HG03558 (cell line): ENCODE data around the gene OSCP1.

ENCODE experiments used
- ATAC-seq: cut with Tn5 transposase; IDR thresholded peaks from one replicate; pipeline ENCODE4 v1.9.1; 2021; ENCODE audit warnings: moderate number of reproducible peaks; ENCODE audit not compliant: unreplicated experiment; ENCODE audit errors: extremely low read depth

OSCP1 gene

DNA sequence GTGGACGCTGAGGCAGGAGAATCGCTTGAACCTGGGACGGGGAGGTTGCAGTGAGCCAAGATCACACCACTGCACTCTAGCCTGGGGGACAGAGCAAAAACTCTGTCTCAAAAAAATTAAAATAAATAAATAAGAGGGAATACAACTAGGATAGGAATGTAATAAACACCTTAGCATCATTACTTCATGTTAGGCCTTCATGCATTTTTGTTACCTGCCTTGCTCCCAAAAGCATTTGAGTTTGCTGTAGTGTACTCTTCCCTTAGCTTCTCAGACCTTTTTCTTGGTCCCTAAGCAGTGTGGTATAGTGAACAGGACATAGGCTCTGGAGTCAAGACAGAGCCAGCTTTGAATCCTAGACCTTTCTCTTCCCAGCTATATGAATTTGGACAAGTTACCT, 2.8 kb upstream of the OSCP1 start:
- no peak for ATAC-seq

DNA sequence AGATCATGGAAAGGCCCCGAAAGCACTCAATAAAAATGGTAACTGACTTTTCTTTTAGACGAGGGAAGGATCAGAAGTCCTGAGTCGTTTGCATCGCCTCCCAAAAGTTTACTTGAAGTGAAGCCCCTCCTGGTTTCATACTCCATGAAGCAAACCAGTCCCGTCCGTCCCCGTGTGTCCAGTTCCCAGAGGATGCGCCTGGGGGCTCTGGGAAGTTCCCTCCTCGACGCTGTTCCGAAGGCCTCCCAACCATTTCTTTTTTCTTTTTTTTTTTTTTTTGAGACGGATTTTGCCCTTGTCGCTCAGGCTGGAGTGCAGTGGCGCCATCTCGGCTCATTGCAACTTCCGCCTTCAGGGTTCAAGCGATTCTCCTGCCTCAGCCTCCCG, 661 bp upstream of the OSCP1 start:
- ATAC-seq: no peak

DNA sequence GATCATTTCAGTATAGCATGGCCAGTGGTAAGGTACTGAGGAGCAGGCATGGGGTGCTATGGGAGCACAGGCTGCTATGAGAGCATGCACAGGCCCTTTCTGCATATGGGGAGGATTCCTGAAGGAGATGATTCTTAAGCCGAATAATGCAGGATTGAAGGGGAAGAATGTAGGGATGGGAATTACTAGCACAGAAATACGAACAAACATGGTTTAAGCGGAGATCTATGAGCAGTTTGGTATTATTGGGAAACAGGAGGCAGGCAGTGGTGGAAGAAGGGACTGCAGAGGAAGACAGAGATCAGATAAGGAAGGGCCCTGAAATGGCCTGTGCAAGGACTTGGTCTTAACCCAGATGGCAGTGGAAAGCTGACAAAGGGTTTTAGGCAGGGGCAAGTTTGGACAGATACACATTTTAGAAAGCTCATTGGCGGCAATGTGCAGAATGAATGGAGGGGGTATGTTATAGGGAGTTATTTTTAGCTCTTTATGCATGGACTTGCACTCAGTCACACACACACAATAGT, 1.7 kb downstream of the OSCP1 start:
- no peak for ATAC-seq

DNA sequence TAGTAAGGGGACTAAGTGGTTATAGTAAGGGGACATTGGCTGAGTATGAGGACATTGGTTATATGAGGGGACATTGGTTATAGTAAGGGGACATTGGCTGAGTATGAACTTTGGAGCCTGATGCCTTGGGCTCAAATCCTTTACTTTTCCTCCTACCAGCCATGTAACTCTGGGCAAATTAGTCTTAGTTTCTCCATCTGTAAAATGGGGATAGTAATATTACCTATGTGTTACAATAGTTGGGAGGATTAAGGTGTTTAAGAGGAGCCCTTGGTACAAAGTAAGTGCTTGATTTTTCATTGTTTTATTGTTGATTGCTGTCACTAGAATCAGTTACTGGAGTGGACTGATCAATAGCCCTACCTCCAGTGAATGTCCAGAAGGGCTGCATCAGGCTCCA, 2.8 kb downstream of the OSCP1 start:
- ATAC-seq: no peak

DNA sequence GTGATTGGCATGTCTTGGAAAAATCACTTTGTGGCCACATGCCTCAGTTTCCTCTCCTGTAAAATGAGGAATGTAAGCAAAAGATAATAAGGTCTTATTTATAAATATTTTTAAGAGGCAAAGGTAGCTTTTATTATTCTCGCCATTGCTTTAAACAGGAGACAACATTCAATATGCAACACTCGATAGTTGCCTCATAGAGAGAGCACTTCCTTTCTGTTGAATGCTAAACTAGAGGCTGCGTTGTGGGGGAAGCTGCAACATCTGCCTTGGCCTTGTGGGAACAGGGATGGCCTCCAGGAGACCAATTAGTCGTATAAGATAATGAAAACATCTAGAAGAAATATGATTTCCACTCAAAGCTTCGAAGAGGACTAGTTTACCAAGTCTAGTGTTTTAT, 3.5 kb downstream of the OSCP1 start:
- no peak for ATAC-seq

DNA sequence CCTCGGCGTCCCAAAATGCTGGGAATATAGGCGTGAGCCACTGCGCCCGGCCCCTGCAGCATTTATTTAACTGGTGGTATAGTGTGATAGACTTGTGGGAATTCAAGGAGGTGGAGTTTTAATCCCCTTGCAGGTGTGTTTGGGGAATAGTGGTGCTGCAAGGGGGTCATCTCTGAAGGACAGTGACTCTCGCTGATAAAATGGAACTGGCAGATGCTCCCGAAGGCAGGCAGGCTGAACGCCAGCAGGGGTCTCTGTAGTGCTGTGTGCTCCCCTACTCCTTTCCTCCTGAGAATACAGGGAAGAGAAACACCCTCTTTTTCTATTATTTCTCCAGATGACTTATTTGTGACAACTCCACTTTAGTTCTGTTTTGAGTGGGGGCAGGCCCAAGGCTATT, 4.0 kb downstream of the OSCP1 start:
- ATAC-seq: no peak

DNA sequence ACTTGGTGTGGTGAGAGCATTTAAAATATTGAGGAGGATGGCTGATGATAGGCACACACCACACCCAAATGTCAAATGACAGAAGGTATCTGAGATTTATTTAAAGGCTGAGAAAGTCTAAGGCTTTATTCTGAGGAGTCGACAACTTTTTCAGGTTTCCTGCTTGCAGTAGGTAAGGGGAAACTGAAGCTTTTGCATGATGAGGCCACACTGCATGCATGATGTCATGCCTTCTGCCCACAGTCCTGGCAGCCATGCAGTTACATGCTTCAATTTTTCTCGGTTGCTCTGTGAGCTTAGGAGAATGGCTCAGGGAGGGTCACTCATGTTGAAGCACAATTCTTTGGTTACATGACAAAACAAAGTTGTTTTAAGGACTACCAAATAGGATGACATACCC, 7.0 kb downstream of the OSCP1 start:
- no peak for ATAC-seq

DNA sequence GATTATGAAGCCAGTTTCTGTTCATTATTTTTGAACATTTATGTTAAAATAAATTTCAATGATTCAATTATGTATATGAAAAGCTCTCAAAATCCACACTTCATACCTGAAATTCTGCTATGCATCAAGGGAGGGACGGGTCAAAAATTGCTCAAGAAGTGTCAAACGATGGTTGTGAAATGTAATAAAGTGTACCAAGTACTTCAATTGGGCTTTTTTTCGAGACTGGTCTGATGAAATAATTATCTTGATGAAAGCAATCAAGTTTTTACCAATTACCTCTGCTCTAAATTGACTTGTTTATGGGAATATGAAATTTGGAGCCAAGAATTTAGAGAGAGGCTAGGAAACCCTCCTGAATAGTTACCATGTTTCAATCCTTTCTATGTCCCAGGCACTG, 7.9 kb downstream of the OSCP1 start:
- ATAC-seq: no peak

DNA sequence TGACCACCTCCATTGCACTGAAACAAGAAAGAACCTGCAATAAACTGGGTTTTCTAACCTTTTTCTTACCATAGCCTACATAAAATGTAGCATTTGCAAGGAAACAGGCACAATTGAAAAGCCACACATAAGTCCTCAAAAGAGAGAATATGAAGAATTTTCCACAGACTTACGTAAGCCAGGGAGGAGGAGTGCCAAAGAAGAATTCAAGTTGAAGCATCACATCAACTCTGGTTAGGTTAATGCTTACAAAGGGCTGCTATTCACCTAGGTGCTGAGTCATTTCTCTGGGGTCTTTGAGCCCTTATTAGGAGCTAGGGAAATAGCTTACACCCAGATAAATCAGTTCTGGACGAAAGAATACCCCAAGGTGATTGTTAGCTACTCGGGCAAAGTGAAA, 9.6 kb downstream of the OSCP1 start:
- ATAC-seq: no peak

DNA sequence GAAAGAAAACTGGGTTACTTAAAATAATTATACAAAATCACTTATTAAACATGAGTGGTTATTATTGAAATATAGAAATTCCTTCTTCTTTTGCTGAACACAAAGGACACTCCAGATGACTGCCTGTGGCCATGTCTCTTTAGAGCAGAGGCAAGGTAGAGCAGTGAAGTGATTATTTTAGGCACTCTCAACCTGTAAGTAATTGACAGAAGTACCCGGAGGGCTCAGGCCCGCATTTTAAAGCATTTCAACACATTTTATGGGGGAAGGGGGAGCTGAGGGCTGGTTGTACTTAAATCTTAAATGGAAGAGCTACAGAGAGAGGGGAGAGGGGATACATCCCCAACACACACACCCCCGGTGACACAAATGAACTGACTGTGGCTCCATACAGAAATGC, 10.2 kb downstream of the OSCP1 start:
- ATAC-seq: no peak

DNA sequence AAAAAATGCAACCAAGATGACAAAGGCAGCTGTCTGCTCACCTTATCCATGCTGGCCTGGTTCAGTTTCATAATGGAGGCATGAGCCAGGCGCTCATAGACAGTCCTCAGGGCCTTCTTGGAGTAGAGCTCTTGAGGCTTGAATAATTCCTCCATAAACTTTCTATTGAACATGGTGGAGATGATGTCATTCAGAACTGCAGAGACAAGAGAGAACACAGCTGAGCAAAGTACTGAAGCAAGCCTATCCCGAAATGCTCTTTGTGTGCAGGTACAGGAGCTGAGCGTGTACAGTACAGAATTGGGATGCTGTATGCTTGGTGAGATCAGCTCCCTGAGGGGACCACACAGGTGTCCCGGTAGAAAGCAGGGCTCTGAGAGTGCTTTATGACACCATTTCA, 11.5 kb downstream of the OSCP1 start:
- no peak for ATAC-seq

DNA sequence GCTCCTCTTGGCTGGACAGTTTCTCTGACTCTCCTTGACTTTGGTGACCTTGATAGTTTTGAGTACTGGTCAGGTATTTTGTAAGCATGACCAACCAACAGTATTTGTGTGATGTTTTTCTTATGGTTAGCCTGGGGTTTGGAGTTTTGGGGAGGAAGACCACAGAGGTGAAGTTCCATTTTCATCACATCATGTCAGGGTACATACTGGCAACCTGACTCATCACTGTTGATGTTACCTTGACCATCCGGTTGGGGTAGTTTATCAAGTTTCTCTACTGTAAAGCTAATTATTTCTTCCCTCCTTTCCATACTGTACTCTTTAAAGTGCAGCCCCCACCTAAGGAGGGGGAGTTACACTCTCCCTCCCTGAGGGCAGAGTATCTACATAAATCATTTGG, 13.4 kb downstream of the OSCP1 start:
- ATAC-seq: no peak

DNA sequence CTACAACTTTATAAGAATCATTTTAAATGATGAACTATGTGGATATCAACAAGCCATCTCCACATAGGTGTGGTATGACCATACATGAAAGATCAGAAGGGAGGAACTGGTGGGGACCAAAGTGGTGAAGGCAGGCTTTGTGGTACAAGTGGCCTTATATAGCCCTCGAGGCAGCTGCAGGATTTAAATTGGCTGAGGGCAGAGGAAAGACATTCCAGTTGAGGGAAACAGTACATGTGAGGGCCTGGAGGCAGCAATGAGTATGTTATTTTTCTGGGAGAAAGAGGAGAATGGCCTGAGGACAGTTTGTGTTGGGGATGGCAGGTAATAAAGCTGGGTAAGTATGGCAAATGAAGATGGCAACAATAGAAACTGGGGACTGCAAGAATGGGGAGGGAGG, 17.1 kb downstream of the OSCP1 start:
- ATAC-seq: no peak

DNA sequence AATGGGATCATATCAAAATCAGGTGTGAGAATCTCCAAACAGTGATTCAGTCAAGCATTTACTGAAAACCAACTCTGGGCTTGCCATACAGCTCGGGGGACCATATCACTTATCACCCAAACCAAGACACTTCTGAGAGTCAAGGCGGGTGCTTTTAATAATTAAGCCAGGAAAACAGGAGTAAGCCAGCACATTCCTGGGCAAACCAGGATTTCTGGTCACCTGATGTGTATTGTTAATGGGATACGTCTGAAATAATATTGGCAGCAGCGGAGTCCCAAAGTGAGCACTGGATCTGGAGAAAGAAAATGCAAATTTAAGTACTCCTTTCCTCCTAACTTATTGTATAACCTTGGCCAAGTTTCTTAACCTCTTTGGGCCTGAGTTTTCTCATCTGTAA, 17.6 kb downstream of the OSCP1 start:
- no peak for ATAC-seq

DNA sequence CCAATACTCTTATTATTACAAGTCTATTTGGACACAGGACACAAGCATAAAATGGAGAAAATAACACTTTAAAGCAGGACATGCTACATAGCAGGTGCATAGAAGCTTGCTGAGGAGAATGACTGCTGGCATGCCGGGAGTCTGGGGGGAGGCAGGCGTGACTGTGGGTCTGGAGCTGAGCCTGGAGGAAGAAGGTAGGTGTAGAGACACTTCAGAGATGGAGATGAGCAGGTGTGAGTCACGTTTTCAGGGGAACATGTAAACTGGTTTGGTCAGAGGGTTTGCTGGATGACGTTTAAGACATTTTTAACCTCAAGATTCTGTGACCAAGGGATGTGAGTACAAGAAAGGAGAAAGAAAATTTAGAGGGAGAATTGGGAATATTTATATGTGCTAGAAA, 24.5 kb downstream of the OSCP1 start:
- ATAC-seq: no peak

DNA sequence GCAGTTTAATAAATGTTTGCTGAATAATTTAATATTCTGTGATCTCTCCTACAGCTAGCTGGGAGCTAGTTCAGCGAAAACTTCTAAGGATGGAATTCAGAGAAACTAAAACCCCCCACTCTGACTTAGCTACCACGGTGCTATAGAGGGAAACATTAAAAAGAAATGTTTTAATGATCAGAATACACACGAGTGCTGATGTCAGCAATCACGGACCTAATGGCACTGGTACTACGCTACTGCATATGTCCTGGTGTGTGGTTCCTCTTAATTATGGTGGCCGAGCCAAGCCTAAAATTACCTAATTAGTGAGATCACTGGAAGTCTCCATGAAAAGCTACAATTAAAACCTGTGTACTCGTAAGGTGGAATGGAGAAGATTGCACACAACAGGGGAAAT, 28.6 kb downstream of the OSCP1 start:
- no peak for ATAC-seq

DNA sequence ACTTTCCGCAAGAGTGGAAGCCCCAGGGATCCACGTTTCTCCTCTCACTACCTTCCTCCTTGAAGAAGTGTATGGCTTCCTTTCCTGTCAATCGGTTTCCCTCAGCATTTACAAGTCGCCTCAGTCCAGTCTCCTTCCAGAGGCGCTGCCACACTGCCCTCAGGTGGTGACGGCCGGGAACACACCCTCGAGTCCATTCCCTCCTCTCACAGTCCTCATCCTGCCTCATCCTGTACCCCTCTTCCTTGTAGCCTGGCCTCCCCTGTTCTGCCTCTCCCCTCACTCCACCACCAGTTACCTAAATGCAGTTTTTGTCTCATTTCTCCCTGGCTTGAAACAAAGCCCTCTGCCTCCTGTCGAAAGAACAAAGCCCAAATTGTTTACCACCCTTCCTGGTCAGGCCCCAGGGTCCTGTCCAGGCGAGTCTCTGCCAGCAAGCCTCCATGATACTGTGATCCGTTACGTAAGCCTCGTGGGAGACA, 29.4 kb downstream of the OSCP1 start:
- no peak for ATAC-seq

DNA sequence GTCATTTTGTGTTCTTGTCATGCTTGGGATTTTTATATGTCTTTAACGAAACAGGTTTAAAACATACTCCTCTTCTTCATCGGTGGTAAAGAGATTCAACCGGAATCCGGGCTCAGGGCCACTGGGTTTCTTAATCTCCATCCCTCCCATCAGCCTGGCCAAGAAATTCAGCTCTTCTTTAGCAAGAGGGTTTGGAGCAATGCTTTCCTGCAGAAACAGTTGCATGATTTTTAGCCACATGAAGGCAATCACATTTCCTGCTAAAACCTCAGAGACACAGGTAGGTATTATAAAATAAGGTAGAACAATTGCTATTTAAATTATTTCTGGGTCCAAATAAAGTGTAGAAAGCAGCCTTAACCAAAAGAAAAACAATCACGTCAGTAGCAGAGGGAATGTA, 29.8 kb downstream of the OSCP1 start:
- no peak for ATAC-seq

DNA sequence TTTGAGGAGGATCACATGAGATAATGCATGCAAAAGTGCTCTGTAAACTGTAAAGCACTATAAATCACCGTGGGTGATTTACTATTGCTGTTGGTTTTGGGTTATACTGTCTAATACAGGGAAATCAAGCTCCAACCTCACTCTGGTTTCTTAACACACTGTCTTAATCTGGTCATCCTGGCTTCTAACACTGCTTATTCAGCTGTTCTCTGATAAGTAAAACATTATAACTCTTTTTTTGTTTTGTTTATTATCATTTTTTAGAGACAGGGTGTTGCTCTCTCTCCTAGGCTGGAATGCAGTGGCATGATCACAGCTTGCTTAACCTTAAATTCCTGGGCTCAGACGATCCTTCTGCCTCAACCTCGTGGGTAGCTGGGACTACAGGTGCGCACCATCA, 30.7 kb downstream of the OSCP1 start:
- ATAC-seq: no peak

DNA sequence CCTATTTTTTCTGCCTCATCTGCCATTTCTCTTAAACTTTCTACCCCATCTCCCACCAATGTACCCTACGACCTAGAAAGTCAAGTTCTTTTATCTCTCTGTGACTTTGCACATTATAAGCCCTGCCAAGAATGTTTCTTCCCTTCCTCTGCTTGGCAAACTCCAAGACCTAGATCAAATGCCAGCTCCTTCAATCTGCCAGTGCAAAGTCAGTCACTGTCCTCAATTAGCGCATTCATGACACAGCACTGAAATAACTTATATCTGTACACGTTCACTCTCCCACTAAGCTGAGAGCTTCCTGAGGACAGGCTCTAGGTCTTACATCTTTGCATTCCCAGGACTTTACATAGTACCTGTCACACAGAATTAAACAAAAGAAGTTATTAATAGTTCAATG, 31.1 kb downstream of the OSCP1 start:
- ATAC-seq: no peak

DNA sequence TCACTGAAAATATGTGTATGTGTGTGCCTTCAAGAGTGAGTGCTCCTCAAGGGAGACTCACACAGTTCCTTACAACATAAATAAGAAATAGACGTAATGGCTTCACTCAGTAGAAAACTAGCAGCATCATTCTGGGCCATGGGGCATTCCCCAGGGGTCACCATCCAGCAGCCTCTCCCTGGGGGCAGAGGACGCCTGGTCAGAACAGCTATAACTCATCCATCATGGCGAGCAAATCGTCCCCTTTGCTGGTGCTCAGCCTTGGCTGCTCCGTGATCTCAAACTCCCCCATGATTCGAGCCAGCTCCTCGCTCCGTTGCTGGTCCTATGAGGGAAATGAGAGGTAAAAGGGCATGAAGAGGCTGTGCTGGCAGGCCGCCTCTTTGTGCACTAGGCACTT, 32.3 kb downstream of the OSCP1 start:
- no peak for ATAC-seq

DNA sequence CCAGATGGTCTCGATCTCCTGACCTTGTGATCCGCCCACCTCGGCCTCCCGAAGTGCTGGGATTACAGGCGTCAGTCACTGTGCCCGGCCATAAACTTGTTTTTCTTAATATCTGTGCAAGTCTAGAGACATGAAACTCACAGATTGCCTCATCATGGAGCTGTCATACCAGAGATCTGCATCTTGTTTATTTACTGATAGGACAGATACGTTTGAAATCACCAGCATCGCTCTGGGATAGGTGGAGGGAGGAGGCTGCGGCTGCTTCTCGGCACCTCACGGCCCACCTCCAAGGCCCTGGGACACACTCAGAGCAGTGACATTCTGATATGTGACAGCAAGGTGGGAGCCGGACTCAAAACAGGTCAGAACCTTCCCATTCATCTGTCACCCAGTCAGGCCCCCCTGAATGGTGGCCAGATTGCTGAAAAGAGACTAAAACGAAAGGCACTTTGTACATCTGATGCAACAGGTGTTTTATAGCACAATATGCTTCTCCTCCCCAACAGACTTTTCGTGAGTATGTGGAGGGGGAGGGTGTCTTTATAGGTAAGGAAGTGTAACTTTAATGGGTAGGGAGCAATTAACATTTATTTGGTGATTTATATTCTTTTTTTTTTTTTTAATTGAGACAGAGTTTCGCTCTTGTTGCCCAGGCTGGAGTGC, 34.5 kb downstream of the OSCP1 start:
- ATAC-seq: no peak

DNA sequence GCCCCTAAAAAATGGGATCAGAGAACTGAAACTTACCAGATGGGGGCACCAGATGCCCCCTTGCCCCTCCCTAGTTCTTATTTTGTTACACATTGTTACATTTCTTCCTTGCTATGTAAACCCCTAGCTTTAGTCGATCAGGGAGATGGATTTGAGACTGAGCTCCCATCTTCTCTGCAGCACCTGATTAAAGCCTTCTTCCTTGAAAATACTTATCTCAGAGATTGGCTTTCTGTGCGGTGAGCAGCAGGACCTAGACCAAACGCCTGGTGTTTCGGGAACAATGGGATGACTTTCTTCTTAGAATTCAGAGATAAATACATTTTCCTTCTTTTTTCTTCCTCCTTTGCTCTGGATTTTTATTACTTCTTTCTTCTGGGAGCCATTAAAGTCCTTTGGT, 35.9 kb downstream of the OSCP1 start:
- no peak for ATAC-seq
